SH-SY5Y (cell line): ENCODE results near the gene IQCB1.

Experiments
- GATA2 ChIP-seq: IDR thresholded peaks from 2 replicates; pipeline ENCODE4 v1.6.1; 2011; ENCODE audit warnings: mild to moderate bottlenecking, low read depth, low read length
- GATA3 ChIP-seq: IDR thresholded peaks from 2 replicates; pipeline ENCODE4 v1.6.1; 2011; ENCODE audit warnings: low read depth, mild to moderate bottlenecking, low read length, moderate library complexity

GRCh38 chr3:121834671-121835464 lies at the start of gene IQCB1, which contains the start of gene EAF2:
- TF ChIP-seq GATA2 = no peak
- no peak for TF ChIP-seq GATA3
